ENCODE measurements around the gene CITED4. TPM values are rescaled to one million over a fixed set of nuclear protein-coding genes. Genes with fewer than 3 reads are reported as not detected.
"Not testable (repeated sequence)": the region's sequence is repeated elsewhere in the genome, so short reads cannot be mapped to it uniquely, and the experiment has no call there.

CITED4 gene, protein sequence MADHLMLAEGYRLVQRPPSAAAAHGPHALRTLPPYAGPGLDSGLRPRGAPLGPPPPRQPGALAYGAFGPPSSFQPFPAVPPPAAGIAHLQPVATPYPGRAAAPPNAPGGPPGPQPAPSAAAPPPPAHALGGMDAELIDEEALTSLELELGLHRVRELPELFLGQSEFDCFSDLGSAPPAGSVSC
- polyA plus RNA-seq (ENCODE audit: insufficient read length in 4 of 4), result 1 to 10 TPM; 3.8 to 7.7 (median 4.7) TPM

DNA sequence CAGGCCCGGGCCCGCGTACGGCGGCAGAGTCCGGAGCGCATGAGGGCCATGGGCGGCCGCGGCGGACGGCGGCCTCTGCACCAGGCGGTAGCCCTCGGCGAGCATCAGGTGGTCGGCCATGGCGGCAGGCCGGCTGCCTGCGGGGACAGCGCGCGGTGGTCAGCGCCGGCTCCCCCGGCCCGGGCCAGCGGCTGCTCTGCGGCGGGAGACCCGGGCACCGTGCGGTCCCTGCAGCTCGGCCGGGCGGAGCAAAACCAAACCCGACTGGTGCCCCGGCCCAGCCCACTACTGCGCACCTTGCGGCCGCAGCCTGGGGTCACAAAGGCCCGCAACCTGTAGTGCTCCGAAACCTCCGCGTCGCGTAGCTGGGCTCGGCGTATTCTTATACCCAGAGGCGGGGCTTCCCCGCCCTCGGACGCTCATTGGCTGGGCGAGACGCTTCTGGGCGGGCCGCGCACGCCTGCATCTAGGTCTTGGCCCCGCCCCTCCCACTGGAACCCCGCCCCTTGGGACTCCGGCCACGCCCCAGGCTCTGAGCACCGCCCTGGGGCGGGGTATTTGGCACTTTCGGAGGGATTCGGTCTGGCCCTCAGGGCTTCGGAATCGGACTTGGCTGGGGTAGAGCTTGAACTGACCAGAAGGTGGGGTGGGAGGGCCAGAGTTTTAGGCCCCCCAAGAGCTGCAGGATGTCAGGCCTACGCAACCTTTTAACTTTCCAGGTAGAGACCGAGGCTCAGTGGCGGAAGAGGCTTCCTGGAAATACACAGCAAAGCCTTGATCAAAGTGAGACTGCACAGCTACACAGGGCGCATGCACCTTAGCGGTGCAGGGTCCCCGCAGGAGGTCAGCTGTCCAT lies at the start of gene CITED4:
Gene CITED4 (minus strand): TSS at position 356 of the 856 bp plus-strand sequence. CDS start 236 bp downstream, at position 120.
- DNase-seq (ENCODE audit: low read depth in 4 of 4, low spot score in 3 of 4), result peak; percentile 87 to 91 (median 88)

DNA sequence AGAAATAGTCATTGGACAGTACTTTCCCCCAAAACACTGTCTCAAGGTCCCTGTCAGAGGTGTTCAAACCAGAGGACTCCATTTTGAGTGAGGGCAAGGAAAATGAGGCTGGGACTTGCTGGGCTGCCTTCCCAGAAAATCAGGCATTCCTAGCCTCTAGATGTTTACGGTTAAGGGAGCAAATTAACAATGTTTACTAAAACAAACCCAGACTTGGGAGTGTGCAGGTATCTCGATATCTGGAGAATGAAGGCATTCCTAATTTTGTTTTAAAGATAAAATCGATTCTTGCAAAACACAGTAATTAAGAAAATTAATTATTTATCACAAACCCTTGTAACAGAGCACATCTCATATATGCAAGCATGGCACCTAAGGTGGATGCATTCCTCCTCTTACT lies 48.9 kb upstream of the CITED4 start:
- no peak for DNase-seq (ENCODE audit: low read depth in 4 of 4, low spot score in 3 of 4)

DNA sequence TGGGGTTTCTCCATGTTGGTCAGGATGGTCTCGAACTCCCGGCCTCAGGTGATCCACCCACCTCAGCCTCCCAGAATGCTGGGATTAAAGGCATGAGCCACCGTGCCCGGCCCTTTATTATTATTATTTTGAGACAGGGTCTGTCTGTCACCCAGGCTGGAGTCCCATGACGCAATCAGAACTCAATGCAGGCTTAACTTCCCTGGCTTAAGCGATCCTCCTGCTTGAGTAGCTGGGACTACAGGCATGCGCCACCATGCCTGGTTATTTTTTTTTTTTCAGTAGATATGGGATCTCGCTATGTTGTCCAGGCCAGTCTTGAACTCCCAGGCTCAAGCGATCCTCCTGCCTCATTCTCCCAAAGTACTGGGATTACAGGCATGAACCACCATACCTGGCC lies 47.1 kb upstream of the CITED4 start:
- DNase-seq (ENCODE audit: low read depth in 4 of 4, low spot score in 3 of 4), result no peak

DNA sequence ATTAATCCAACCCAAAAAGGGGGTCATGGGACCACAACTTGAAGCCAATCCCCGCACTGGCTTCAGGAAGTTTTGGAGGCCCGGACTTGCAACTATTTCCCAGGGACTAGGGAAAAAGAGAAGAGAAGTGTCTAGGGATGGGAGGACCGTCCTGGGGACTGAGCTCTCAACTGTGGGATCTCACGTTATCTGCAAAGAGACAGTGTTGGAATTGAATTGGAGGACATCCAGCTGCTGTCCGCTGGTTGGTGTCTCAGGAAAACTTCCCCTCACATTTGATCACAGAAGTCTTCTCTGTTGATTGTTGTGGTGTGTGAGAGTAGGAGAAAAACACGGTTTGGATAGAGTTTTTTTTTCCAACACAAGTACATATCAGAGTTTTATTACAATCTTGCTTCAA lies 46.2 kb upstream of the CITED4 start:
- DNase-seq (ENCODE audit: low read depth in 4 of 4, low spot score in 3 of 4), result no peak

DNA sequence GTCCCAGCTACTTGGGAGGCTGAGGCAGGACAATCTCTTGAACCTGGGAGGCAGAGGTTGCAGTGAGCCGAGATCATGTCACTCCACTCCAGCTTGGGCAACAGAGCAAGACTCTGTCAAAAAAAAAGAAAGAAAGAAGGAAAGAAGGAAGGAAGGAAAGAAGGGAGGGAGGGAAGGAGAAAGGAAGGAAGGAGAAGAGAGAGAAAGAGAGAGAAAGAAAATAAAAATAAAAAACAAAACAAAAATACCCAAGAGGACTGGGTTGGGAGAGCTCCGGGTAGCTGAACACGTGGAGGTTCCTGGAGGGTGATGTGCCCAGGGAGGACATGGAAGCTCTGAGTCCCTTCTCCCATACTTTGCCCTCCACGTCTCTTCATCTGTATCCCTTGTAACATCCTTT lies 45.7 kb upstream of the CITED4 start:
- DNase-seq (ENCODE audit: low read depth in 4 of 4, low spot score in 3 of 4), result no peak

DNA sequence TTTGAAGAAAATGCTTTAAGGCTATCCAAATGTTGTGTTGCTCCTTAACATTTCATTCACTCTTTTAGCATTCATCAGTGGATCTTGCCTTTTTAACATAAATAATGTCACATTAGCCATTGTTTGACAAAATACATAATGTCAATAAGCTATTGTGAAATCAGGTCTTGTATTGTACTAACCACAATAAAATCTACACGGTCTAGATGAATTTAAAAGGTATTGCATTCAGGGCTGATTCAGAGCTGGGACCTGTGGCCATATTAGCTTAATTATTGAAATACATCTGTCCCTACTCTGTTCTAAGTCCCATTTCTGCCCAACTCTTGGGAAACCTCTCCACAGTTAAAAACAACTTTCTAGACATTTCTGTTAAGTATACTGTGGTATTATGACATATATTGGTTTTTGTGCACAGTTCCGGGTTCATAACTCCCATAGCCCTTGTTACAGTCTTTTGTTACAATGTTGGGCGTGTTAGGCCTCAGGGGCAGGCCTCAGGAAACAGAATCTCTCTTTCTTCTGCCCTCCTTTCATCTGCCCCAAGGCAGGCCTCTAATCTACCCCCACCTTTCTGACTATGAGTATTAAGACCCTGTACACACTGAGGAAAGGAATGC lies 44.7 kb upstream of the CITED4 start:
- no peak for DNase-seq (ENCODE audit: low read depth in 4 of 4, low spot score in 3 of 4)

DNA sequence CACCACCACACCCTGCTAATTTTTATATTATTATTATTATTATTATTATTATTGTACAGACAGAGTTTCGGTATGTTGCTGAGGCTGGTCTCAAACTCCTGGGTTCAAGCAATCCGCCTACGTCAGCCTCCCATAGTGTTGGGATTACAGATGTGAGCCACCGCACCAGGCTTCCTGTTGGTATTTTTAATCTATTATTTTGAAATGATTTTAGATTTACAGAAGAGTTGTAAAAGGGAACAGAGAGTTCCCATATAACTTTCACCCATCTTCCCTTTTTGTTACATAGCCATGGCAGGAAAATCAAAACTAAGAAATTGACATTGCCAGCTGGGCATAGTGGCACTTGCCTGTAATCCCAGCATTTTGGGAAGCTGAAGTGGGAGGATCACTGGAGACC lies 42.9 kb upstream of the CITED4 start:
- no peak for DNase-seq (ENCODE audit: low read depth in 4 of 4, low spot score in 3 of 4)

DNA sequence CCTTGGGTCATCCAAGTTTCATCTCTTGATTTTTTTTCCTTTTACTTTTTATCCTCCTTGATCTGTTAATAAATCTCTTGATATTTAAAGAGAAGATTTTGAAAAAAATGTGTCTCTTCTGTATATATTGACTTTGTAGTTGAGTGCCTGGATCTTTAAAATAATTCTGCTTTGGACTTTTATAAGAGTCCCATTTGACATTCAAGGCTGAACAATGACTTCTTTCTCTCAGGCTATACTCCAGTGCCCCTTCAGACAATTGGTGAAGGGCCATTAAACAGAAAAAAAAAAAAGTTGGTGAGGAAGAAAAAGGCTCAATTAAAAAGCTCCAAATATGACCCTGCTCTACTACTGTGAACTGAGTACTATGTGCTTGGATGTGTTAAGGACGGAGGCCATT lies 40.9 kb upstream of the CITED4 start:
- no peak for DNase-seq (ENCODE audit: low read depth in 4 of 4, low spot score in 3 of 4)

DNA sequence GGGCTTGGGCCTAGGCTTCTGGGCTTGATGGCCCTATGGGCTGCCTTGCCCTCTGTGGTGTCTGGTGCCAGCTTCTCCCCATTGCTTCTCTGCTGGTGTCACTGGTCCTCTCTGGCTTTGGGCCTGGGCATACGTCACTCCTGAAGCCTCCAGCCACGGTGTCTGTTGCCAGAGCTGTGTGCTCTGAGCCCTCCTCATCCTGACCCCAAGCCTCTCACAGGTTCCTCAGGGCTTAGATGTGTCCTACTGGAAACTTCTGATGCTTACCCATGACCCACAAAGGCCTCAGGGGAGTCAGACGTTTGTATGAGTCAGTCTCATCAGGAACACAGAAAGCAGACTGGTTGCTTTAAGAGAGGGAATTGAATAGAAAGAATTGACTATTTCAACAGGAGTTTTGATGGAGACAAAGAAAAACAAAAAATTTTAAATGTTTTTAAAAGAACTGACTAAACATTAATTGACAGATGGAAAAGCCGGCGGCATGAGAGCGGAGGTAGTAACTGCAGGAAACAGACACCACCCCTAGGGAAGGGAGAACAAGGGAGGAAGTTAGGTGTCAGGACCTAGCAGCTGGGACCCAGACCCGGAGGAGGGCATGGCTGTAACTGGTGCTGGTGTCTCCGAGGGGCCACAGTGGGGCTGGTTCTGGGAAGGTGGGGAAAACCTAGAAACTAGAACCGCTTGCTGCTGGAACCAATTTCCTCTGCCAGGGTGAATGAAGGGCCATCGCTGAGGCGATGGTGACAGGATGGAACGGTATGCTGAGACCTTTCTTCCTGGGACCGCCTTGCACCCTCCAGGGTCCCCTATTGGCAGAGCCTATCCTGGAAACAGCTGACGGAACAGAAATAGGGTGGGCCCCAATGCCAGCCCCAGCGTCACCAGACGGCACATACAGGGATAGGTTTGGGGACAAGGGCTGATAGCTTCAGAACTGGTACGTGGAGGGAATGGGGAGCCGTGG lies 40.0 kb upstream of the CITED4 start:
- DNase-seq (ENCODE audit: low read depth in 4 of 4, low spot score in 3 of 4), result no peak

DNA sequence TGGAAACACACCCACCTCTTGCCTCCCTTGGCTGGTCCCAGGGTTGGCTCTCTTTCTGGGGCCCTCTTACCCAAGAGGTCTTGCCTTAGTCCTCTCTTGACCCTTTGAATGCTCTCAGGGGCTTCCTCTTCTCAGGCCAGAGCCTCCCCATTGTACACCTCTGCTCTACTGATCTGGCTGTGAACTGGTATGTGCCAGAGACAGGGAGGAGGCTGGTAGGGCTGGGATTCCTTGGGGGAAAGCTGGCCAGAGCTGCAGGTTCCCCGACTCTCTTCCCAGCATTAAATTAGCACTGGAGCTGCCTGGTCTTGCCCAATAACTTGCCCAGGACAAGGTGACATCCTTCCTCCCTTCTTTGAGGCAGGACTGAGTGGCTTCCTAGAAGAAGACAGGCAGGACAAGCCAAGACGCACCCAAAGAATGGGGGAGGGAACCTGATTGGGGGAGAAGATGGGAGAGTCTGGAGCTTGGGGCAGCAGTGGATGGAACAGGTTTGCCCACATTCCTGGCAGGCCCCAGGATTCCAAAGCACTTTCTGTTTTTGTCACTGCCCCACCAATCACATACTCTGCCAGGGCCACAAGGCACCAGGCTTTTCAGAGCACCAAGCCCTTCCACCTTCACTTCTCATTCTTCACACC lies 37.2 kb upstream of the CITED4 start:
- no peak for DNase-seq (ENCODE audit: low read depth in 4 of 4, low spot score in 3 of 4)

DNA sequence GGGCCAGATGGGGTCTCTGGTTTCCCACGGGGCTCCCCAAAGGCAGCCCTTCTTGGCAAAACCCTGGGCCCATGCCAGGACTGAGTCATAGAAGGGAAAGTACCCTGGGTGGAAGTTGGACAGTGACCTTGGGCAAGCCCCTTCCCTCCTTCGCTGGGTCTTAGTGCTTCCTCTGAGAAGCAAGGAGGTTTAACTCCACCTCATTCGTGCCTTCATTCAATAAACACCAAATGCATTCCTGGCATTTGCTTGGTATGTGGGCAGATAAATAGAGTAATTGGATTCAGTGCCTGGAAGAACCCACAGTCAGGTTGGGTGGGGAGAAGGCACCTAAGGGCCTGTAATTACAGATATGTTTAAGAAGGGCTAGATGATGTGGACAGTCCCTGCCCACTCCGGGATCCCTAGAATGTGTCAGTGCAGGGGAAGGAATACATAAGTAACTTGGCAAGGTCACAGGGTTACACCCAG lies 36.3 kb upstream of the CITED4 start:
- no peak for DNase-seq (ENCODE audit: low read depth in 4 of 4, low spot score in 3 of 4)

DNA sequence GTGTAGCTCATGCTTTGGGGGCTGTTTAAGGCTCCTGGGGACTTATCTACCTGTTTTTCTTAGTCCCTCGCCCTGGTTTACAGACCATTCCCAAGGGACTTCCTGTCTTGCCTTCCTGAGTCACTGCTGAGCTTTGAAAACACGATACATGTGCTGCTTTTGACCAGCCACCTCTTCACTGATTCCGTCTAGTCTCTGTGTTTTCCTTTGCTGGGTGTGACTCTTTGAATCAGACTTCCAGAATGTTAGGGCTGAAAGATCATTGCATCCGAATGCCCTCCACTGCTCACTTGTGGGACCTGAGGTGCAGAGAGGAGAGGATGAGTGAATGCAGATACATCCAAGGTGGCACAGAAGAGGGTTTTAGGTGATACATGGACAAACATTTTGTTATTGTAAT lies 35.4 kb upstream of the CITED4 start:
- no peak for DNase-seq (ENCODE audit: low read depth in 4 of 4, low spot score in 3 of 4)

DNA sequence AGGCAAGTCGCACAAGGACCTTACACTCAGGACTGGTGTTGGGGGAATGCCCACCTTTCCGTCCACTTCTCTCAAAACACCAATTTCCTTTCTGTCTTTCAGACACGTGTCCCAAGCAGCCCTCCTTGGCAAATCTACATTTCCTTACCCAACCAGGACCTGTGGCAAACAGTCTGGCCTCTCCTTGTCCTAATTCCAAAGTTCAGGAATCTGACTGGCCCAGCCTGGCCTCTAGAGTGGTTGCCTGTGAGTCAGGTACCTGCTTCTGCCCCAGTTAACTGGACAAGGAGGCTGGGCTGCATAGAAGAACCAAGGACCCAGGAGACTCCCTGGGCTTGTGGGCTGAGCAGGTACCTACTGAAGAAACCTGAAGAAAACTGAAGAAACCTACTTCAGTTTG lies 34.3 kb upstream of the CITED4 start:
- DNase-seq (ENCODE audit: low read depth in 4 of 4, low spot score in 3 of 4), result no peak

DNA sequence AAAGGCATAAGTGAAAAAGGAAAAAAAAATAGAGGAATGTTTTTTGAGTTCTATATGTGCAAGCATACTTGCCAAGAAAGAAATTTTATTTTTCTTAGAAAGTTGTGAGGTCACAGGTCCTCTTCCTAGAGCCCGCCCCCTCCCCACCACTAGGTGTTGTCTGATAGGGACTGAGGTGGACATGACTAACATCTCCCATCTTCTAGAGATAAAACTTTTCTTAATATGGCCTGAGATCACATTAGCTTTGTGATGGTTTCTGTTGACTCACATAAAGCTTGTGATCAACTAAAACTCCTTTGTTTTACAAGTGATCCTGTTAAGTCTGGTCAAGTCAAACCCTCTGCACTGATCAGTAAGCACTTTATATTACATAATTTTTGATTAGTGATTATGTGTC lies 33.4 kb upstream of the CITED4 start:
- no peak for DNase-seq (ENCODE audit: low read depth in 4 of 4, low spot score in 3 of 4)

DNA sequence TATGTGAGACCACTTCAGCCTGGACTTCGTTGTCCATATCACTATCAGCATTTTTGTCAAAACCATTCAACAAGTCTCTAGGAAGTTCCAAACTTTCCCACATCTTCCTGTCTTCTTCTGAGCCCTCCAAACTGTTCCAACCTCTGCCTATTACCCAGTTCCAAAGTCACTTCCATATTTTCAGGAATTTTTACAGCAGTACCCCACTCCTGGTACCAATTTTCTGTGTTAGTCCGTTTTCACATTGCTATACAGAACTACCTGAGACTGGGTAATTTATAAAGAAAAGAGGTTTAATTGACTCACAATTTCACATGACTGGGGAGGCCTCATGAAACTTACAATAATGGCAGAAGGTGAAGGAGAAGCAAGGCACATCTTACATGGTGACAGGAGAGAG lies 32.7 kb upstream of the CITED4 start:
- DNase-seq (ENCODE audit: low read depth in 4 of 4, low spot score in 3 of 4), result not testable (repeated sequence)

DNA sequence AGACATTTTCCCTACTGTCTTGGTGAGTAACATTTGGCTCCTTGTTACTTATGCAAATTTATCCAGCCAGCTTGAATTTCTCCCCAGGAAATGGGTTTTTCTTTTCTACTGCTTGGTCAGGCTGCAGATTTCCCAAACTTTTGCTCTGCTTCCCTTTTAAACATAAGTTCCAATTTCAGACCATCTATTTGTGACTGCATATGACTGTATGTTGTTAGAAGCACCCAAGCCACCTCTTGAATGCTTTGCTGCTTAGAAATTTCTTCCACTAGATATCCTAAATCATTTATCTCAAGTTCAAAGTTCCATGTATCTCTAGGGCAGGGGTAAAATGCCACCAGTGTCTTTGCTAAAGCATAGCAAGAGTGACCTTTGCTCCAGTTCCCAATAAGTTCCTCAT lies 32.3 kb upstream of the CITED4 start:
- DNase-seq (ENCODE audit: low read depth in 4 of 4, low spot score in 3 of 4), result no peak

DNA sequence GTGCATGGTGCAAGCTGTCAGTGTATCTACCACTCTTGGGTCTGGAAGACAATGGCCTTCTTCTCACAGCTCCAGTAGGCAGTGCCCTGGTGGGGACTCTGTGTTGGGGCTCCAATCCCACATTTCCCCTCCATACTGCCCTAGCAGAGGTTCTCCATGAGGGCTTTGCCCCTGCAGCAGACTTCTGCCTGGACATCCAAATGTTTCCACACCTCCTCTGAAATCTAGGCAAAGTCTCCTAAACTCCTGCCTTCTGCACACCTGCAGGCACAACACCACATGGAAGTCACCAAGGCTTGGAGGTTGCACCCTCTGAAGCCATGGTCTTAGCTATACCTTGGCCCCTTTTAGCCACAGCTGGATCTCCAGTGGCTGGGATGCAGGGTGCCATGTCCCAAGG lies 31.8 kb upstream of the CITED4 start:
- DNase-seq (ENCODE audit: low read depth in 4 of 4, low spot score in 3 of 4), result no peak

DNA sequence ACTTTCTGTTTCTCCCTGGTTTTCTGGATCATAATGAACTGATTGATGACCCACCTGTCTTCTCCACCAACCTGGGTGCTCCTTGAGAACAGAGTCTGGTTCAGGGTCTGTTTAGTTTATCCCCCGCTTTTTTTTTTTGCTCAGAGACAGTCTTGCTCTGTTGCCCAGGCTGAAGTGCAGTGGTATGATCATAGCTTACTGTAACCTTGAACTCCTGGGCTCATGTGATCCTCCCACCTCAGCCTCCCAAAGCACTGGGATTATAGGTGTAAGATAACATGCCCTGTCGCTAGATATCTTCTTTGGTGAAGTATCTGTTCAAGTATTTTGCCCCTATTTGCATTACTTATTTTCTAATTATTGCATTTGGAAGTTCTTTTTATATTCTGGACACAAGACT lies 30.2 kb upstream of the CITED4 start:
- DNase-seq (ENCODE audit: low read depth in 4 of 4, low spot score in 3 of 4), result no peak

DNA sequence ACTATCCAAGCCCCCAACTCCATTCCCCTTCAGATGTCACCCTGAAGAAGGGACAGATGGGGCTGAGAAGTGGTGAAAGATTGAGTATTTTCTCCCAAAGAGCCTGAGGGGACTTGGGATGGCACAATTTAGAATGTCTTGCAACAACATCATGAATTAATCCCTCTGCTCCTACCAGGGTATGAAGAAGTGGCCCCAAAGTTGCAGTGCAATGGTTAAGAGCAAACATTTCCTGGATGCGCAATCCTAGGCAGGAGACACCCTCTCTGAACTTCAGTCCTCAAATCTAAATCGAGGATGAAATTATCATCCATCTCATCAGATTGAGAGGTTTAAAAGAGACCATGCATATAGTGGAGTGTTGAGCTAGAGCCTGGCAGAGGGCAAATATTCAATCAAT lies 28.6 kb upstream of the CITED4 start:
- no peak for DNase-seq (ENCODE audit: low read depth in 4 of 4, low spot score in 3 of 4)

DNA sequence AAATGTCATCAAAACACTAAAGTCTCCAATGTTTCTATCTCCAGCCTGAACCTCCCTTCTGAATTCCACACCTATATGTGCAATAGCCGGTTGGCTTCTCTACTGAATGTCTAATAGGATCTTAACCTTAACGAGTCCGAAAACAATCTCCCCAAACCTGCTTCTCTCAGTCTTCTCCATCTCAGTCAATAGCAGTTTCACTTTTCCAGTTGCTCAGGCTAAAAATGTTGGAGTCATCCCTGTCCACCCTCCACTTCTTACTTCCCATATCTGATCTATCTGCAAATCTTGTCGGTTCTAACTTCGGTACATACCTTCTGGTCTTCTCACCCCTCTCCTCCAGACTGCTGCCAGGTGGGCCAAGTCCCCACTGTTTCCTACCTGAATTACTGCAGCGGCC lies 25.5 kb upstream of the CITED4 start:
- DNase-seq (ENCODE audit: low read depth in 4 of 4, low spot score in 3 of 4), result no peak

Data from right renal pelvis (tissue), 4 donors.